Mesothelial cell of epicardium (in vitro differentiated cells): ENCODE results near the gene PLCXD3. TPM values are rescaled to one million over a fixed set of nuclear protein-coding genes. Genes with fewer than 3 reads are reported as not detected.
"Not testable (repeated sequence)": the region's sequence is repeated elsewhere in the genome, so short reads cannot be mapped to it uniquely, and the experiment has no call there.

ENCODE experiments used
- DNase-seq, 2 experiments: peaks; one replicate each; pipeline ENCODE4 v3.0.0; 2021; ENCODE audit warnings: low spot score in 2 of 2; ENCODE audit not compliant: unreplicated experiment in 2 of 2
- H3K27ac Mint-ChIP-seq: 2 replicates; pipeline ENCODE4 v1.8.0; 2021; ENCODE audit warnings: mixed read lengths
- H3K27me3 Mint-ChIP-seq: 2 replicates; pipeline ENCODE4 v1.8.0; 2021; ENCODE audit warnings: low read depth, mixed read lengths
- H3K36me3 Mint-ChIP-seq: 2 replicates; pipeline ENCODE4 v1.8.0; 2021; ENCODE audit warnings: mixed read lengths
- H3K4me1 Mint-ChIP-seq: 2 replicates; pipeline ENCODE4 v1.8.0; 2021; ENCODE audit warnings: mixed read lengths
- H3K4me3 Mint-ChIP-seq: 2 replicates; pipeline ENCODE4 v1.8.0; 2021; ENCODE audit warnings: mild to moderate bottlenecking, moderate library complexity, mixed read lengths
- H3K9me3 Mint-ChIP-seq: 2 replicates; pipeline ENCODE4 v1.8.0; 2021; ENCODE audit warnings: mixed read lengths
- total RNA-seq: library from RNA; stranded (reverse); gene quantifications from 3 replicates; pipeline ENCODE4 v1.2.1, GENCODE V29; 2021
- TF ChIP-seq, protein P1 (sequence below): fragments of 200-600 bp; sonication (generic); IDR thresholded peaks from one replicate; pipeline ENCODE4 v1.5.0; 2021; ENCODE audit warnings: antibody characterized with exemption; ENCODE audit not compliant: unreplicated experiment

Gene PLCXD3
- total RNA-seq, 1 donor from 2014 or later: not detected

DNA sequence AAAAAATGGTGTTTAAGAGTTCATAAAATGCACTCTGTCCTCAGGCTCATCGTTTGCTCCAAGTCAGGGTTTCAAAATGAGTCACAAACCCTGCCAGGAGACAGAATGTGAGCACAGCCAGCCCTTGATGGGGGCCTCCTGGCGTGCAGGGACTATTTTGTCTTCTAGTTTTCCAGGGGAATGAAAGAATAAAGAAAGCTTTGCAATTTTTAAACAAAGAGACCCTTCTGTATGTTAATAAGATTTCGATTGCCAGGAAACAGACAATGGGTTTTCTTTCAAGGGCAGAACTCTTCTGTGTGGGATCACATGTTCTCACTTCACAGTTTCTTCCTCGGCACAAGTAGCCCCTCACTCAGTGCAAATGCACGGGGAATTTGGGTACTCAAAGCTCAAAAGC, 175.6 kb downstream of the PLCXD3 start:
- peaks cover 11% of the 10 kb centered on the region for H3K27me3 Mint-ChIP-seq
- DNase-seq: no peak

DNA sequence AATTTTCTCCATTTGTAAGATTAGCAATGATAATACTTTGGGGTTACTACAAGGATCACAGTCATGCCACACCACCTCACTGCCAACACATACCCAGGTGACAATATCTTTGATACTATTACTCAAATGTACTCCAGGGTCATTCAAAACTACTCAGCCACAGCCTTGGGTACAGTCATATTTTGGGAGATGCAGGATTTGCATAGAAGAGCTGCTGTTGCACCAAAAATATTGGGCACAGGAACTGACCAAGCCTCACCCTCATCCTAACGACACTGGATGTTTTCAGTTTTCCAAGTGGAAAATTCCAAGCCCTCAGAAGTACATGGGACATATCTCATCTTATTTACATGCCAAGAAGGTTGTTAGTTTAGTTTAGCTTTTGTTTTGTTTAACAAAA, 176.2 kb downstream of the PLCXD3 start:
- no peaks in the 10 kb centered on the region for H3K9me3 Mint-ChIP-seq
- TF ChIP-seq, protein P1, sequence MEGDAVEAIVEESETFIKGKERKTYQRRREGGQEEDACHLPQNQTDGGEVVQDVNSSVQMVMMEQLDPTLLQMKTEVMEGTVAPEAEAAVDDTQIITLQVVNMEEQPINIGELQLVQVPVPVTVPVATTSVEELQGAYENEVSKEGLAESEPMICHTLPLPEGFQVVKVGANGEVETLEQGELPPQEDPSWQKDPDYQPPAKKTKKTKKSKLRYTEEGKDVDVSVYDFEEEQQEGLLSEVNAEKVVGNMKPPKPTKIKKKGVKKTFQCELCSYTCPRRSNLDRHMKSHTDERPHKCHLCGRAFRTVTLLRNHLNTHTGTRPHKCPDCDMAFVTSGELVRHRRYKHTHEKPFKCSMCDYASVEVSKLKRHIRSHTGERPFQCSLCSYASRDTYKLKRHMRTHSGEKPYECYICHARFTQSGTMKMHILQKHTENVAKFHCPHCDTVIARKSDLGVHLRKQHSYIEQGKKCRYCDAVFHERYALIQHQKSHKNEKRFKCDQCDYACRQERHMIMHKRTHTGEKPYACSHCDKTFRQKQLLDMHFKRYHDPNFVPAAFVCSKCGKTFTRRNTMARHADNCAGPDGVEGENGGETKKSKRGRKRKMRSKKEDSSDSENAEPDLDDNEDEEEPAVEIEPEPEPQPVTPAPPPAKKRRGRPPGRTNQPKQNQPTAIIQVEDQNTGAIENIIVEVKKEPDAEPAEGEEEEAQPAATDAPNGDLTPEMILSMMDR: no peak

More for the DNA sequence above, 175.6 kb downstream of the PLCXD3 start:
- Mint-ChIP-seq H3K27ac (no peak overlapping the region), H3K4me1 (no peaks in the 10 kb centered on the region), H3K4me3 (no peak overlapping the region), H3K36me3 (no peaks in the 10 kb centered on the region), H3K9me3 (no peaks in the 10 kb centered on the region)
- TF ChIP-seq, protein P1: no peak

DNA sequence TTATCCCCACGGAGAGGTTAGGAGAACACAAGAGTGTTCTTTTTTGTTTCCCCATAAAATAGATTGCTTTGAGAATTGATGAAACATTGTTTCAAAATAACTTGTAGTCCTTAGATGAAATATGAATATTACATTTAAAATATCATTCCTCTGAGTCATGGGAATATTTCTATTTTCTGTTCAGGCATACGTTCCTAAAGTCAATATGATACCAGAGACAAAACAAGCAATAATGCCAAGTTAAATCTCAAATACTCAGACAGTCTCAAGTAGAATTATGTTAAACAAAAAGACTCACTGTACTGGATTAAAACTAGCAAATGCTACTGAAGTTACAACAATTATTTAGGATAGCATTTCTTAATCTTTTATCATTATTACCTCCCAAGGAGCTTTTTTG, 185.3 kb downstream of the PLCXD3 start:
- no peaks in the 10 kb centered on the region for H3K36me3 Mint-ChIP-seq
- H3K4me3 Mint-ChIP-seq: no peak overlapping the region
- peaks cover 3% of the 10 kb centered on the region for H3K9me3 Mint-ChIP-seq
- no peak for DNase-seq
- TF ChIP-seq, protein P1: no peak
- no peak overlapping the region for H3K27ac Mint-ChIP-seq
- peaks cover 3% of the 10 kb centered on the region for H3K27me3 Mint-ChIP-seq
- no peaks in the 10 kb centered on the region for H3K4me1 Mint-ChIP-seq

More for the DNA sequence above, 176.2 kb downstream of the PLCXD3 start:
- Mint-ChIP-seq H3K4me3 (no peak overlapping the region), H3K4me1 (no peaks in the 10 kb centered on the region), H3K27me3 (peaks cover 9% of the 10 kb centered on the region), H3K36me3 (no peaks in the 10 kb centered on the region), H3K27ac (no peak overlapping the region)
- DNase-seq: no peak

DNA sequence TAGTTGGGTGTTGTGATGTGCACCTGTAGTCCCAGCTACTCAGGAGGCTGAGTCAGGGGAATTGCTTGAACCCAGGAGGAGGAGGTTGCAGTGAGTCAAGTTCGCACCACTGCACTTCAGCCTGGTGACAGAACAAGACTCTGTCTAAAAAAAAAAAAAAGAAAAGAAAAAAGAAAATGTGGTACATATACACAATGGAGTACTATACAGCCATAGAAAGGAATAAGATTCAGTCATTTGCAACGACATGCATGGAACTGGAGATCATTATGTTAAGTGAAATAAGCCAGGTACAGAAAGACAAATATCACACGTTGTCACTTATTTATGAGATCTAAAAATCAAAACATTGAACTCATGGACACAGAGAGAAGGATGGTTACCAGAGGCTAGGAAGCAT, 187.6 kb downstream of the PLCXD3 start:
- not testable (repeated sequence) for H3K4me1 Mint-ChIP-seq, H3K9me3 Mint-ChIP-seq, H3K4me3 Mint-ChIP-seq, H3K27ac Mint-ChIP-seq, H3K36me3 Mint-ChIP-seq, DNase-seq, H3K27me3 Mint-ChIP-seq

- no peak for DNase-seq
- H3K9me3 Mint-ChIP-seq: peaks cover under 1% of the 10 kb centered on the region
- H3K4me1 Mint-ChIP-seq: no peaks in the 10 kb centered on the region
- H3K27ac Mint-ChIP-seq: no peak overlapping the region
- peaks cover 3% of the 10 kb centered on the region for H3K27me3 Mint-ChIP-seq
- no peak overlapping the region for H3K4me3 Mint-ChIP-seq
- H3K36me3 Mint-ChIP-seq: no peaks in the 10 kb centered on the region
- TF ChIP-seq, protein P1: no peak
These were observed 197.8 kb downstream of the PLCXD3 start for GRCh38 chr5:41312478-41313060.

DNA sequence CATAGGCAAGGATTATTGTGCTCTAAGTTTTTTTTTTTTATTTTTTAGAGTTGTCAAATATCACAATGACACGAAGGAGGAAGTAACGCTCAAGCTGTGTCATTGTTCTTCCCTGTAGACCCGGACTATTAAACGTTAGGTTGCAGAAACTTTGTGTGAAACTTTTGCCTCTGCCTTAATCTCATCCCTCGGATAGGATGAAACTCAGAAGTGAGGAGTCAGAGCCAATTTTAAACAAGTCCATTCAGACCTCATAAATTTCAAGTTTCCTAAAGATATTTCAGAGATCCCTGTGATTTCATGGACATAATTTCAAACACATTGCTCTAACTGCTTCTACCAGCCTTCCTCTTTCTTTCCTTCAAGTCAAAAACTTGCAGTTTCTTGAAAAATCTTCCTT, 198.3 kb downstream of the PLCXD3 start:
- Mint-ChIP-seq H3K27me3 (peaks cover 3% of the 10 kb centered on the region), H3K4me1 (no peaks in the 10 kb centered on the region), H3K9me3 (no peaks in the 10 kb centered on the region), H3K36me3 (no peaks in the 10 kb centered on the region), H3K4me3 (no peak overlapping the region), H3K27ac (no peak overlapping the region)
- TF ChIP-seq, protein P1: no peak
- DNase-seq: no peak
